Endothelial cell of umbilical vein (primary cell): ENCODE results near the gene PNPLA5. TPM values are rescaled to one million over a fixed set of nuclear protein-coding genes. Genes with fewer than 3 reads are reported as not detected.

Source experiments
- BruUV-seq: library from RNA; stranded (reverse); fragments of 400-500 nt; replicated peaks from 2 replicates; lab custom pipeline; 2021; lab: Mats Ljungman, UMichigan
- CTCF ChIA-PET: fragments of 300-600, 350-600 bp; sonication (Branson Sonifier 250); formaldehyde crosslinking; loops from one replicate; lab custom pipeline; 2021; ENCODE audit warnings: antibody characterized with exemption, inconsistent platforms; lab: Charles Lee
- POLR2A ChIA-PET: fragments of 300-600, 350-600 bp; sonication (Branson Sonifier 250); formaldehyde crosslinking; loops from one replicate; lab custom pipeline; 2021; ENCODE audit warnings: antibody characterized with exemption, inconsistent platforms; lab: Charles Lee
- DNase-seq: peaks from one replicate; pipeline ENCODE4 v3.0.0-alpha.2; 2011; ENCODE audit warnings: low read depth, low spot score
- FAIRE-seq: peaks from 2 replicates; lab custom pipeline; 2011; peaks lifted over from hg19 to GRCh38; lab: Jason Lieb, UNC
- H2AFZ ChIP-seq: 2 replicates; pipeline ENCODE4 v1.6.0; 2012; ENCODE audit warnings: low read depth, low read length, control low read depth, inconsistent platforms
- H3K27ac ChIP-seq: 2 replicates; pipeline ENCODE4 v1.5.1; 2011; ENCODE audit warnings: low read depth, mild to moderate bottlenecking, control low read depth, low read length, moderate library complexity; ENCODE audit not compliant: insufficient read depth
- H3K27me3 ChIP-seq, 2 experiments: 2 replicates each; pipeline versions ENCODE4 v1.6.0 to v1.6.1; 2011; ENCODE audit warnings: low read length in 2 of 2, mixed read lengths in 1 of 2; ENCODE audit not compliant: control insufficient read depth in 2 of 2, insufficient read depth in 2 of 2
- H3K36me3 ChIP-seq, 2 experiments: 2 replicates in 1 of 2; 3 replicates in 1 of 2; pipeline ENCODE4 v1.5.1; 2011; ENCODE audit warnings: low read length in 2 of 2, mild to moderate bottlenecking in 1 of 2, moderate library complexity in 1 of 2; ENCODE audit not compliant: control insufficient read depth in 2 of 2, insufficient read depth in 2 of 2; ENCODE audit errors: extremely low read depth in 1 of 2
- H3K4me1 ChIP-seq: 3 replicates; pipeline ENCODE4 v1.5.1; 2011; ENCODE audit warnings: mild to moderate bottlenecking, low read length; ENCODE audit not compliant: control insufficient read depth, insufficient read depth; ENCODE audit errors: extremely low read depth
- H3K4me2 ChIP-seq: 2 replicates; pipeline ENCODE4 v1.6.1; 2011; ENCODE audit warnings: low read length, control low read depth, mixed read lengths; ENCODE audit not compliant: insufficient read depth
- H3K4me3 ChIP-seq, 3 experiments: fragments of 200-600 bp in 1 of 3; sonication (generic), shearing (Covaris generic) in 1 of 3; replicated peaks in 1 of 3; 2 replicates each; pipeline ENCODE4 v1.5.1; 2011 to 2016; ENCODE audit warnings: control low read depth in 3 of 3, low read length in 3 of 3, mild to moderate bottlenecking in 2 of 3, inconsistent platforms in 1 of 3, low read depth in 1 of 3, moderate library complexity in 1 of 3; ENCODE audit not compliant: insufficient read depth in 1 of 3
- H3K79me2 ChIP-seq: 2 replicates; pipeline ENCODE4 v1.6.0; 2012; ENCODE audit warnings: low read length, inconsistent platforms; ENCODE audit not compliant: control insufficient read depth, insufficient read depth
- H3K9ac ChIP-seq: replicated peaks from 2 replicates; pipeline ENCODE3; 2011; ENCODE audit warnings: low read length, control low read depth; ENCODE audit not compliant: insufficient read depth; ENCODE audit errors: extremely low read depth
- H3K9me1 ChIP-seq: replicated peaks from 3 replicates; pipeline ENCODE4 v1.6.0; 2011; ENCODE audit warnings: mild to moderate bottlenecking, low read length; ENCODE audit not compliant: control insufficient read depth, insufficient read depth; ENCODE audit errors: extremely low read depth
- H3K9me3 ChIP-seq: replicated peaks from 2 replicates; pipeline ENCODE4 v1.5.1; 2012; ENCODE audit warnings: low read length, inconsistent platforms; ENCODE audit not compliant: control insufficient read depth, insufficient read depth
- H4K20me1 ChIP-seq: replicated peaks from 2 replicates; pipeline ENCODE3; 2011; ENCODE audit warnings: mild to moderate bottlenecking, low read length; ENCODE audit not compliant: control insufficient read depth, insufficient read depth; ENCODE audit errors: extremely low read depth
- CTCF ChIP-seq, 2 donors: IDR thresholded peaks; 1 replicate in 1 of 2; 2 replicates in 1 of 2; pipeline ENCODE4 v1.5.1; 2011; ENCODE audit warnings: low read length in 2 of 2, mild to moderate bottlenecking in 2 of 2, moderate library complexity in 2 of 2, control low read depth in 1 of 2, inconsistent platforms in 1 of 2, low read depth in 1 of 2; ENCODE audit not compliant: insufficient read depth in 1 of 2; ENCODE audit errors: extremely low read depth in 1 of 2
- EZH2 ChIP-seq: IDR thresholded peaks from 2 replicates; pipeline ENCODE4 v1.6.1; 2012; ENCODE audit warnings: borderline replicate concordance, low read depth, mild to moderate bottlenecking, moderate library complexity, low read length, inconsistent platforms; ENCODE audit not compliant: severe bottlenecking
- FOS ChIP-seq: IDR thresholded peaks from 2 replicates; pipeline ENCODE4 v1.6.1; 2011; ENCODE audit warnings: mild to moderate bottlenecking, low read length, moderate library complexity, borderline replicate concordance; ENCODE audit not compliant: insufficient read depth
- GATA2 ChIP-seq: IDR thresholded peaks from 2 replicates; pipeline ENCODE4 v1.7.0; 2011; ENCODE audit warnings: low read depth, mild to moderate bottlenecking, moderate library complexity, mixed read lengths, low read length; ENCODE audit not compliant: insufficient read length, insufficient read depth
- JUN ChIP-seq: IDR thresholded peaks from 2 replicates; pipeline ENCODE4 v1.6.1; 2011; ENCODE audit warnings: borderline replicate concordance, low read depth; ENCODE audit not compliant: insufficient read length, insufficient read depth
- MAX ChIP-seq: IDR thresholded peaks from 2 replicates; pipeline ENCODE4 v1.6.1; 2011; ENCODE audit not compliant: insufficient read depth, insufficient read length
- MYC ChIP-seq: IDR thresholded peaks from one replicate; pipeline ENCODE4 v1.6.1; 2011; ENCODE audit warnings: mild to moderate bottlenecking, low read depth, low read length
- POLR2A ChIP-seq: IDR thresholded peaks from 2 replicates; pipeline ENCODE4 v1.6.1; 2012; ENCODE audit warnings: low read depth, mild to moderate bottlenecking, control low read depth, low read length
- POLR2AphosphoS5 ChIP-seq: IDR thresholded peaks from 2 replicates; pipeline ENCODE4 v1.6.1; 2012; ENCODE audit warnings: low read depth, mild to moderate bottlenecking, control low read depth, low read length, moderate library complexity; ENCODE audit not compliant: insufficient read depth
- dilution Hi-C: fragments of 300-500 bp; cut with MboI; formaldehyde crosslinking; loops from one replicate; pipeline ENCODE4 v1.15.0; 2019; ENCODE audit warnings: low sequenced_read_pairs; ENCODE audit not compliant: extremely low pct_ligation_motif_present
- intact Hi-C: fragments of 100-400 bp; cut with micrococcal nuclease; formaldehyde crosslinking; loops from one replicate; pipeline ENCODE4 v1.10.0; 2022
- polyA plus RNA-seq, 4 experiments: library from polyadenylated mRNA; depleted of rRNA in 3 of 4; stranded (reverse) in 3 of 4; unstranded in 1 of 4; fragments of >200 nt; gene quantifications; 2 replicates each; pipeline versions ENCODE4 v1.2.1 to v1.2.3, GENCODE V29; 2011 to 2012; ENCODE audit warnings: missing spikeins in 1 of 4
- total RNA-seq: library from RNA; stranded (reverse); gene quantifications from 2 replicates; pipeline ENCODE4 v1.2.3, GENCODE V29; 2021

Gene PNPLA5
- total and polyA plus RNA-seq, 2 donors (not counting 3 experiments of a cell fraction or from before 2014, with no cell fraction given) = not detected

- dilution Hi-C loops = no loop called here
- CTCF ChIA-PET = no interaction called here
- FAIRE-seq (no peak), DNase-seq (no peak)
- Histone ChIP-seq H3K9me1 (no peaks in the 10 kb centered on the region), H3K9me3 (no peaks in the 10 kb centered on the region), H3K4me1 (no peaks in the 10 kb centered on the region), H3K79me2 (no peaks in the 10 kb centered on the region), H3K36me3 (no peaks in the 10 kb centered on the region), H3K27me3 (no peaks in the 10 kb centered on the region), H2AFZ (no peak overlapping the region), H3K9ac (no peak overlapping the region), H3K4me3 (no peak overlapping the region), H3K27ac (no peak overlapping the region), H3K4me2 (no peak overlapping the region), H4K20me1 (no peaks in the 10 kb centered on the region)
- TF ChIP-seq MAX (no peak), POLR2AphosphoS5 (no peak), POLR2A (no peak), MYC (no peak), JUN (no peak), EZH2 (no peak), FOS (no peak), GATA2 (no peak), CTCF (IDR thresholded peaks at IDR 0.05; ENCODE audit: extremely low read depth in 1 of 2, insufficient read depth in 1 of 2, low read depth in 1 of 2, low read length in 2 of 2) (no peak)
- intact Hi-C loops = no loop called here
- POLR2A ChIA-PET = no interaction called here
- no TSS peak for BruUV-seq
Measured at GRCh38 chr22:43839781-43840180, 52.0 kb downstream of the PNPLA5 start.
